MM.1S (cell line): Measurements from ENCODE around the gene SPAG16.

Experiments used
- DNase-seq: peaks from one replicate; pipeline ENCODE4 v3.0.0-alpha.2; 2015
- H2AFZ ChIP-seq: fragments of 300-600 bp; sonication (generic); 2 replicates; pipeline ENCODE4 v1.6.0; 2016; ENCODE audit warnings: antibody characterized with exemption, low read length
- H3F3A ChIP-seq: fragments of 300-600 bp; sonication (generic); 2 replicates; pipeline ENCODE4 v1.6.1; 2016; ENCODE audit warnings: mild to moderate bottlenecking, antibody characterized with exemption, low read length, moderate library complexity, mixed read lengths; ENCODE audit not compliant: insufficient read depth
- H3K27ac ChIP-seq: fragments of 300-600 bp; sonication (generic); 2 replicates; pipeline ENCODE4 v1.5.1; 2016; ENCODE audit warnings: mild to moderate bottlenecking, low read length
- H3K27me3 ChIP-seq: fragments of 300-600 bp; sonication (generic); replicated peaks from 2 replicates; pipeline ENCODE4 v1.6.0; 2016; ENCODE audit warnings: low read length; ENCODE audit not compliant: insufficient read depth
- H3K36me3 ChIP-seq: fragments of 300-600 bp; sonication (generic); replicated peaks from 2 replicates; pipeline ENCODE4 v1.6.1; 2016; ENCODE audit warnings: mild to moderate bottlenecking, low read length, mixed read lengths; ENCODE audit not compliant: insufficient read depth
- H3K4me1 ChIP-seq: fragments of 300-600 bp; sonication (generic); 2 replicates; pipeline ENCODE4 v1.6.1; 2016; ENCODE audit warnings: low read length, mixed read lengths
- H3K4me2 ChIP-seq: fragments of 300-600 bp; sonication (generic); 2 replicates; pipeline ENCODE4 v1.6.0; 2016; ENCODE audit warnings: low read depth, low read length
- H3K4me3 ChIP-seq: fragments of 300-600 bp; sonication (generic); 2 replicates; pipeline ENCODE4 v1.5.1; 2016; ENCODE audit warnings: low read length, mixed read lengths
- H3K79me2 ChIP-seq: fragments of 300-600 bp; sonication (generic); 2 replicates; pipeline ENCODE4 v1.6.1; 2016; ENCODE audit warnings: mixed run types, low read length, mixed read lengths
- H3K9ac ChIP-seq: fragments of 300-600 bp; sonication (generic); 2 replicates; pipeline ENCODE4 v1.6.1; 2016; ENCODE audit warnings: low read length, mixed read lengths
- H3K9me2 ChIP-seq: fragments of 300-600 bp; sonication (generic); replicated peaks from 2 replicates; pipeline ENCODE4 v1.6.1; 2016; ENCODE audit warnings: mild to moderate bottlenecking, low read length, mixed read lengths; ENCODE audit not compliant: insufficient read depth
- H3K9me3 ChIP-seq: fragments of 300-600 bp; sonication (generic); replicated peaks from 2 replicates; pipeline ENCODE4 v1.6.1; 2016; ENCODE audit warnings: mild to moderate bottlenecking, low read length, mixed read lengths; ENCODE audit not compliant: insufficient read depth
- H4K20me1 ChIP-seq: fragments of 300-600 bp; sonication (generic); 2 replicates; pipeline ENCODE4 v1.6.1; 2016; ENCODE audit warnings: mild to moderate bottlenecking, low read length, moderate library complexity, mixed read lengths; ENCODE audit not compliant: insufficient read depth
- EZH2 ChIP-seq: fragments of 300-600 bp; sonication (generic); optimal IDR thresholded peaks from 2 replicates; pipeline ENCODE3; 2017; ENCODE audit warnings: low read depth, mild to moderate bottlenecking, antibody characterized with exemption, low read length, mixed read lengths
- EZH2phosphoT487 ChIP-seq: fragments of 300-600 bp; sonication (generic); IDR thresholded peaks from 2 replicates; pipeline ENCODE4 v1.6.1; 2018; ENCODE audit warnings: antibody characterized with exemption, low read length
- TF ChIP-seq, protein P1 (sequence below): fragments of 300-600 bp; sonication (generic); IDR thresholded peaks from 2 replicates; pipeline ENCODE4 v1.5.1; 2016; ENCODE audit warnings: antibody characterized with exemption, low read length, mixed read lengths

SPAG16 gene

DNA sequence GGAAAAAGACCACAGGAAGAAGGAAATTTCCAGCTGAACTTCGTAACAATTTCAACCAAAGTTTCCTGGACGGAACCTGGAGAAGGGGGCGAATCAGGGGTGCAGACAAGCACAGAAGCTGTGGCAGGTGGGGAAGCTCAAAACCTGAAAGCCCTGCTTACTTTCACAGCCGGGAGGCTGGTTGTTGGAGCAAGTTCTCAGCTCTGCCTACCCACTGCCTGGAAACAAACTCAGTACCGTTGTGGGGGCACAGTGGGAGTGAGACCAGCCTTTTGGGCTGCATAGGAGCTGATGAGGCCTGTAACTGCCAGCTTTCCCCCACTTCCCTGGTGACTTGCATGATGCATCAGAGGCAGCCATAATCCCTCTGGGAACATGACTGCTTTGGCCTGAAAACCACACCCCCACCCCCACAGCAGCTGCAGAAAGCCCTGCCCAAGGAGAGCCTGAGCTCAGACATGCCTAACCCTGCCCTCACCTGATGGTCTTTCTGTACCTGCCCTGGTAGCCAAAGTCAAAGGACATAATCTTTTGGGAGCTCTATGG is 919.6 kb downstream of the SPAG16 start:
- TF ChIP-seq EZH2phosphoT487 = no peak
- TF ChIP-seq, protein P1, sequence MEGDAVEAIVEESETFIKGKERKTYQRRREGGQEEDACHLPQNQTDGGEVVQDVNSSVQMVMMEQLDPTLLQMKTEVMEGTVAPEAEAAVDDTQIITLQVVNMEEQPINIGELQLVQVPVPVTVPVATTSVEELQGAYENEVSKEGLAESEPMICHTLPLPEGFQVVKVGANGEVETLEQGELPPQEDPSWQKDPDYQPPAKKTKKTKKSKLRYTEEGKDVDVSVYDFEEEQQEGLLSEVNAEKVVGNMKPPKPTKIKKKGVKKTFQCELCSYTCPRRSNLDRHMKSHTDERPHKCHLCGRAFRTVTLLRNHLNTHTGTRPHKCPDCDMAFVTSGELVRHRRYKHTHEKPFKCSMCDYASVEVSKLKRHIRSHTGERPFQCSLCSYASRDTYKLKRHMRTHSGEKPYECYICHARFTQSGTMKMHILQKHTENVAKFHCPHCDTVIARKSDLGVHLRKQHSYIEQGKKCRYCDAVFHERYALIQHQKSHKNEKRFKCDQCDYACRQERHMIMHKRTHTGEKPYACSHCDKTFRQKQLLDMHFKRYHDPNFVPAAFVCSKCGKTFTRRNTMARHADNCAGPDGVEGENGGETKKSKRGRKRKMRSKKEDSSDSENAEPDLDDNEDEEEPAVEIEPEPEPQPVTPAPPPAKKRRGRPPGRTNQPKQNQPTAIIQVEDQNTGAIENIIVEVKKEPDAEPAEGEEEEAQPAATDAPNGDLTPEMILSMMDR = no peak
- TF ChIP-seq EZH2 = no peak
- no peaks in the 10 kb centered on the region for H3K79me2 ChIP-seq
- H3K9me3 ChIP-seq = no peaks in the 10 kb centered on the region
- no peak for DNase-seq
- H3K4me2 ChIP-seq = no peak overlapping the region
- no peaks in the 10 kb centered on the region for H3K27me3 ChIP-seq
- no peaks in the 10 kb centered on the region for H3K4me1 ChIP-seq
- H3K9ac ChIP-seq = no peak overlapping the region
- no peaks in the 10 kb centered on the region for H4K20me1 ChIP-seq
- H3K9me2 ChIP-seq = no peaks in the 10 kb centered on the region
- H3K36me3 ChIP-seq = no peaks in the 10 kb centered on the region
- H2AFZ ChIP-seq = no peak overlapping the region
- H3K27ac ChIP-seq = no peak overlapping the region
- no peaks in the 10 kb centered on the region for H3F3A ChIP-seq
- no peak overlapping the region for H3K4me3 ChIP-seq

DNA sequence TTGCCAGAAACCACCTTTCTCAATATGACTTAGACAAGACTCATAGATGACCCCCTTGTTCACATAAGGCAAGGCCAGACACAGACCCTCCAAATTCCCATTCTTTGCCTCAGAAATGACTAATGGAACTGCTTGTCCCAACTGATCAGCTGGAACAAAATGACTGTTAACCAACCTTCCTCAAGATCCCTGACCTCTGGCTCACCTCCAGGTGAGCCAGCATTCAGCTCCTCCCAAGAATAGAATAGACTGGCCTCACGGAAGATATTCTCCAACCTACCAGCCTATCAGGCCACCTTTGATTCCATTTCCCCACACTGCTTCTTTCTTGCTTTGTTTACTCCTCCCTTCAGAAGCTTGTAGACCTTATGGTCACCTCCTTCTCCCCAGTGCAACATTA is 930.8 kb downstream of the SPAG16 start:
- no peaks in the 10 kb centered on the region for H3K36me3 ChIP-seq
- H3K4me2 ChIP-seq = no peak overlapping the region
- no peaks in the 10 kb centered on the region for H3K9me2 ChIP-seq
- no peaks in the 10 kb centered on the region for H3K79me2 ChIP-seq
- H3F3A ChIP-seq = no peaks in the 10 kb centered on the region
- no peaks in the 10 kb centered on the region for H3K9me3 ChIP-seq
- H4K20me1 ChIP-seq = no peaks in the 10 kb centered on the region
- TF ChIP-seq EZH2phosphoT487 (no peak), EZH2 (no peak)
- TF ChIP-seq, protein P1 = no peak
- no peak overlapping the region for H3K4me3 ChIP-seq
- no peaks in the 10 kb centered on the region for H3K27me3 ChIP-seq
- no peak overlapping the region for H3K9ac ChIP-seq
- H3K4me1 ChIP-seq = no peaks in the 10 kb centered on the region
- H3K27ac ChIP-seq = no peak overlapping the region
- DNase-seq = no peak
- H2AFZ ChIP-seq = no peak overlapping the region

DNA sequence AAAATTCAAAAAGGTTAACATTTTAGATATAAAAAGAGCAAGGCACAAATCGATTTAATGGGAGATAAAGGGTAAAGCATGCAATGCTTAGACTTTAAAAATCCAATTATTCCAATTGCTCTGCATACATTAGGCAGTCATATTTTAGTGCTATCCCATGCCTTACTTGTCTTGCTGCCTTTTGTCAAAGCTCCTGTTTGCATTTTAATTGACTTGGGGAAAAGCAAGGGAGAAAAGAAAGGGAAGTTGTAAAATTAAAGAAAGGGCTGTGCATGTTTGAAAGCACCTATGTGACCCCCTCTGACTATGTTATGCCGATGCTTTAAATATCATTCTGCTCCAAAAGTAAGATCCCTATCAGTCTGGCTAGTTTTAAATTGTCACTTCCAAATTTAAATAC is 932.9 kb downstream of the SPAG16 start:
- H3K27me3 ChIP-seq = no peaks in the 10 kb centered on the region
- H3K9me2 ChIP-seq = no peaks in the 10 kb centered on the region
- no peak overlapping the region for H3K9ac ChIP-seq
- H3K79me2 ChIP-seq = no peaks in the 10 kb centered on the region
- H3K4me1 ChIP-seq = no peaks in the 10 kb centered on the region
- no peaks in the 10 kb centered on the region for H3K9me3 ChIP-seq
- TF ChIP-seq EZH2 (no peak), EZH2phosphoT487 (no peak)
- TF ChIP-seq, protein P1 = no peak
- H3K4me2 ChIP-seq = no peak overlapping the region
- H3K36me3 ChIP-seq = no peaks in the 10 kb centered on the region
- H4K20me1 ChIP-seq = no peaks in the 10 kb centered on the region
- DNase-seq = no peak
- no peak overlapping the region for H2AFZ ChIP-seq
- H3K27ac ChIP-seq = no peak overlapping the region
- no peak overlapping the region for H3K4me3 ChIP-seq
- no peaks in the 10 kb centered on the region for H3F3A ChIP-seq
